GM18867 (cell line): ENCODE data around the gene XPO4.
"Not testable (repeated sequence)": the region's sequence is repeated elsewhere in the genome, so short reads cannot be mapped to it uniquely, and the experiment has no call there.

ENCODE experiments used
- ATAC-seq: cut with Tn5 transposase; IDR thresholded peaks from one replicate; pipeline ENCODE4 v1.9.1; 2021; ENCODE audit warnings: mild to moderate bottlenecking, moderate library complexity; ENCODE audit not compliant: unreplicated experiment

The XPO4 gene

DNA sequence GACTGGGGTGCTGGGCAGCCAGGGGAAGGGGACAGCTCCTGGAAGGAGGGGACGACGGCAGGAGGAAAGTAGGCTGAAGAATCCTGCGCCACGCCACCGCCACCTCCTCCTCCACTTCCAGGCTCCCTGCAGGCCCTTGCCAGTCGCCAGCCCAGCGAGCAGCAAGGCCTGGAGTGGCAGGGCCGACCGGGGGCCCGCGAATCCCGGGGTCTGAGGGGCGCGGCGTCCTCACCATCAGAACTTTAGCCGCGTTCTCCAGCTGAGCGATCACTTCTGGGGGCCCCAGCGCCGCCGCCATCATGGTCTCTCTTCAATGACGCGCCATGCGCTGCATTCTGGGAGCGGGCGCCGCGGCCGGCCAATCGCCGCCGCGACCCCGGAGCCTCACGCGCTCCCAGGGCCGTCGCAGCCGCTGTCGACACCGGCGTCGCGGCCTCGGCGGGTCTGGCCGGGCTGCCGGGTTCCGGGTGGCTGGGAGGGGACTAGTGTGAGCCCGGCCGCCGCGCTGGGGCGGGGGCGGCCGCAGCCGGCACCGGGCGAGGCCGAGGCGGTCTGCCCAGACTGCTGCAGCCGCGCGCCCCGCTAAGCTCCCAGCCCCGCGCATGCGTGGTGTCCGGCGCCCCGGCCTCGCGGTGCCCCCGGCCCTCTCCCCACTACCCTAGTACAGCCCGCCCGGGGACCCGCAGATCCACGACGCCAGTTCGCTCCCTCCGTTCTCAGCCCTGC, at the start of gene XPO4:
Gene XPO4 (minus strand): TSS at position 309 of the 726 bp plus-strand sequence. CDS start 8 bp downstream, at position 301.
- peak; percentile 94 for ATAC-seq

DNA sequence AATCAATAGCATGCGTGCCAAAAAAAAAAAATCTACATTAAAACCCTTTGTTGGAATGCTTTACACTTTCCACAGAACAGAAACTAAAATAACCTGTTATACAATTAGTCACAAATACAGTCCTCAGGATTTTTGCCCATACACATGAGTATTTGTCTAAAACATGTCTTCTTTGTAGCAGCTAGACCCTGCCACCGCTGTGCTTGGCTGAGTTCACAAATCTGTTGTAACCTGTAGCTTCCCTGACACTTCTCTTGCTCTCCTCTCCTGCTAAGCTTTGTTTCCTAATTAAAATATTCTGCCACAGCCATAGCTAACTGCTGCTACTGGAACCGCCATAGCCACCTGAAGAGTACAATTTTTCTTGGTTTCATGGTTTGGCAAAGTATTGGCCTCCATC, 45.5 kb upstream of the XPO4 start:
- not testable (repeated sequence) for ATAC-seq

DNA sequence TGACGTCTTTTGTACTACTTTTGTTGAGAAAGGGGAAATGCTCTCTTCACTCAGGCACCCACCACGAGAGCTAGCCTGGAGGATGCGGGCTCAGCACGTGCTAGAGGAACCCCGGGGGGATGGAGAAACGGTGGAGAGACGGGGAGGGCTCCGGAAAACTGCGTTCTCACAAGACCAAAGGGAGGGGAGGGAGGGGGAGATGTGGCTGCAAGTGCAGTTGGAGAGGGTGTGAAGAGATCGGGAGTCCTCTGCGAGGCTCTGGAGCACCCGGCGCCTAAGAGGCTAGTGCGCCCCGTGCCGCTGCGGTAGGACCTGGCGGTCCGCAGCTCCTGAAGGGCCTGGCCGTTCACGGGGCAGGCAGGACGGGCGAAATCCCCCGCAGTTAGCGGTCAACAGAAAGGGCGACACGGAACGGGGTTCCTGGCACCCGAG, 43.4 kb upstream of the XPO4 start:
- no peak for ATAC-seq

DNA sequence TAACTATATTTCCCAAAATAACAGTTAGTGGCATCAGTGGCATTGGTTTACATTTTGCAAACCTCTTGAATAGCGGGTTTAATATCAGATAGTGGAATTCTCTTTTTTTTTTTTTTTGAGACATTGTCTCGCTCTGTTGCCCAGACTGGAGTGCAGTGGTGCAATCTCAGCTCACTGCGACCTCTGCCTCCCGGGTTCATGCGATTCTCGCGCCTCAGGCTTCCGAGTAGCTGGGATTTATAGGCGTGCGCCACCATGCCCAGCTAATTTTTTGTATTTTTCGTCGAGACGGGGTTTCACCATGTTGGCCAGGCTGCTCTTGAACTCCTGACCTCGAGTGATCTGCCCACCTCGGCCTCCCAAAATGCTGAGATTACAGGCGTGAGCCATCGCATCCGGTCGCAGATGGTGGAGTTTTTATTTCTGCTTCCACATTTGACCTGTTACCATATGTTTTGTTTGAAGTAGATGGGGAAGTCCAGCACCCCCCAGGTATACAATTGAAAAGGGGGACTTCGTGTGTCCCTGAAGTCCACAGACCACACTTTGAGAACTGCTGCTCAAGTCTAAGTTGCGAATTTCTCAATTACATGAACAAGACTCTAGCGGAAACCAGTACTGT, 40.5 kb upstream of the XPO4 start:
- ATAC-seq, result no peak

DNA sequence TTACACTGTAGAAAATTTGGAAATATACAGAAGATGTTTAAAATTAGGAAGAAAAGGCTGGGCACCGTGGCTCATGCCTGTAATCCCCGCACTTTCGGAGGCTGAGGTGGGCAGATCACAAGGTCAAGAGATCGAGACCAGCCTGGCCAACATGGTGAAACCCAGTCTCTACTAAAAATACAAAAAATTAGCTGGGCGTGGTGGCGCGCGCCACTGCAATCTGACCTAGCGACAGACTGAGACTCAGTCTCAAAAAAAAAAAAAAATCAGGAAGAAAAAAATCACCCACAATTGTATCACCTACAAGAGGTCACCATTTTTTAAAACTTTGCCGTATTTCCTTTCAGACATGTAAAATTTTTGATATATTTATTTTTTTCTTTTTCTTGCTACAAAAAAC, 38.0 kb upstream of the XPO4 start:
- ATAC-seq, result not testable (repeated sequence)

DNA sequence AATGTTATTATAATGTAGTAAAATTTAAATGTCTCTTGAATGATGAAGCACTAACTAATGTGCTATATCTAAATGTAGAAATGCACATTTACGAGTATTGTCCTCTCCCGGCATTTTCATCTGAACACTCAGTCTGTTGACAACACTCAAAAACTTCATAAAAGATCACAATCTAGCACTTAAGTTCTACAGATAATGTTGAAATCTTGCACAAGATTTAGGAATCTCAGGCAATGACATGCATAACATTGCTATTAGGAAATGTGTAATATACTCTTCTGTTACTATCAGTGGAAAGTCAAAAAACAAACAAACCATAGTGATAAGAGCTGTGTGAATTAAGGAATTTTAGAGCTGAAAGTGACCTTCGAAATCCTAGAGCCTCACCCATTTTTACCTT, 37.5 kb upstream of the XPO4 start:
- ATAC-seq, result no peak

DNA sequence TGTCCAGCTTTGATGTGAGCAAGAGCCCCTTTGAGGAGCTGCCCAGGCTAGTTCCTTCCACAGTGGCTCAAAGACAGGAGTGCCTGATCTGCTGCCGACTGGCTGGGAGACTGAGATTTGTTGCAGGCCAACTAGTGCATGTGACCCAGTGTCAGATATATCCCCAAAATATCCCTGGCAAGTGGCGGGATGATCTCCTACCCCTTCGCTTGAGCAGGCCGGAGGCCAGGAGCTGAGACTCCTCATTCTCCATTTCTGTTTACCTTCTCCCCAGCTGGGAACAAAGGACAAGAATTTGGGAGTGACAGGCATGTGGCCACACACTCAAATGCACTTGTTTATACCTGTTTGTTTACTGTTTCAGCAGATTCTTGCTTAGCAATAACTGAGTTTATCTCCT, 37.1 kb upstream of the XPO4 start:
- ATAC-seq, result no peak

DNA sequence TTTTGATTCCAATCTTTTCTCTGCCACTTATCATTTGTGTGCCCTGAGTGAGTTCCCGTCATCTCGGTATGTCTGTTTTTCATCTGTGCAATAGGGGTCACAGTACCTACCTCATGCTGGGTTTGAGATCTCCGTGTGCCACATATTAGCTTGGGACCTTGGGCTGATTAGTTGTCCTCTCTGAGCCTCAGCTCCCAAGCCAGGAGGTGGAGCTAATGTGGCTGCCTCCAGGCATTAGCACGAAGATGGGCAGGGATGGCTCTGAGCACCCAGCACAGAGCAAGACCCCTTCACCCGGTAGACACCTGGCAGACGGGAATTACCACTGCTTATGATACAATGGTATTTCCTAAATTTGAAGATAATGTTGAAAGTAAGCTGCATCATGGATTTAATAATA, 35.8 kb upstream of the XPO4 start:
- no peak for ATAC-seq

DNA sequence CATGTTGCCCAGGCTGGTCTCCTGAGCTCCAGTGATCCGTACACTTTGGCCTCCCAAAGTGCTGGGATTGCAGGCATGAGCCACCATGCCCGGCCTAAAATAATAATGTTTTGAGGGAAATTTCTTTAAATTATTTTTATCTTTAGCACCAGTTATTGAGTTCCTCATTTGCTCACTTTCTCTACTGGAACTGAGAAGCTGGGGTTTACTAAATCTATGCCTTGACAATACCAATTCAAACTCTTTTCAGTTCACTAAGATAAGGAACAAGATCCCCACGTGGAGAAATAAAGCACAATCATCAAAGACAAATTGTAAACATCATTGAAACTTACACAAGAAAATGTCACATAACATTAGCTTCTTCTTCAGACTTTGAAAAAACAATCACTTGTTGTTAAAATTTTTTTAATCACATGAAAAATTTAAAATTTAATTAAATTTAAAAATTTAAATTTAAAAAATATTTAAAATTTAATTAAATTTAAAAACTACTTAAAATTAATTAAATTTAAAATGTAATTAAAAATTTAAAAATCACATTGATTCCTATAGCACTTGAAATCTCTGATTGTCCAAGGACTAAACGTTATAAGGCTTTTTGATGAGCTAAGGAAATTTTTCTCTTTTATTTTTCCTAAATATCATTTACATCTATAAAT, 25.2 kb upstream of the XPO4 start:
- no peak for ATAC-seq

DNA sequence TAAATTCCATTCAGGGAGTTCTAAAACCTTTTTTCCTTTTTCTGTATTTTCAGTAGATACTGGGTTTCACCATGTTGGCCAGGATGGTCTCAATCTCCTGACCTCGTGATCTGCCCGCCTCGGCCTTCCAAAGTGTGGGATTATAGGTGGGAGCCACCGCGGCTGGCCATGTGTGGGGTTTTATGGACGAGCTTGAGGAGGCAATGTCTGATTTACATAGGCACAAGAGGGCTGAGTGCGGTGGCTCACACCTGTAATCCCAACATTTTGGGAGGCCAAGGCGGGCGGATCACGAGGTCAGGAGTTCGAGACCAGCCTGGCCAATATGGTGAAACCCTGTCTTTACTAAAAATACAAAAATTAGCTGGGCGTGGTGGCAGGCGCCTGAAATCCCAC, 22.8 kb upstream of the XPO4 start:
- ATAC-seq, result not testable (repeated sequence)

DNA sequence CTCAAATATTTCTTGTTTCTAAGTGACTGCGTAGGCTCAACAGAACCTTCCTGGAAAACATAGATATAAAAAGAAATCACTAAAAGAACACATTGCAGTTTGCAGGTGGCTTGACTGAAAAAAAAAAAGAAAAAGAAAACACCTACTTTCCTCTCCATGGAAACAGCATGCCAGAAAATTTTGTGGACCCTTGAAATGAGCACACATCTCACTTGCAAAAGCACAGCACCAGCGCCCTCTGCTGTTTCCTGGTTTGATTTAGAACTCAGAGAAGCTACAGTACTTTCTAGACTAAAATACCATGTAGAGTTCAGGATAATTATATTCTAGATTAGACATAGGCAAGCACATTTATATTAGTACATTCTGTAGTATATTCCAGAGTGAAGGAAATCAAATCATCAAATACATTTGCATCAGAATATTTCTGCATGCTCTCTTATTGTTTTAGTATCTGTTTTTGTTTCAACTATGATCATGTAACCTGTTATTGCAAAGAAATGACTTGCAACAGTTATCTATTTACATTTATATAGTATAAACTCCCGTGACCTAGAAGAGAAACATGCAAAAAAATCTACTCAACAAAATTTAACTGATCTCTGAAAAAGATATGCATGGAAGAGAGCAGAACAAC, 22.3 kb upstream of the XPO4 start:
- ATAC-seq, result no peak

DNA sequence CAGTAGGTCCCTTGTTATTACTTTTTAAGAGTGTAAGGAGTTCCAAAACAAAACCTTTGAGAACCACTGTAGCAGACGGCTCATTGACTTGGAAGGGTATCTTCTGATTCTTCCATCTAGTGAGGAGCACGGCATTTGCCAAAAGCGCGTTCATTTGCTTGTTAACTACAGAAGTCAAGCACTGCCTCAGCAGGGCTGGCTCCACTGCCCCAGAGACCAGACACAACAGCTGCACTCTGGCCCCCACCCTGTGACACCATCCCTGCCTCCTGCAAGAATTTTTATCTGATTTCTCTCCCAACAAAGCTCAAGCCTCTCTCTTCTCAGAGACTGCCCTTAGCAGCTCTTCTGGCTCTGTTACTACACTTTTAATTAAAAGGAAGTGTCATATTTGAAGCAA, 20.7 kb upstream of the XPO4 start:
- ATAC-seq, result no peak

DNA sequence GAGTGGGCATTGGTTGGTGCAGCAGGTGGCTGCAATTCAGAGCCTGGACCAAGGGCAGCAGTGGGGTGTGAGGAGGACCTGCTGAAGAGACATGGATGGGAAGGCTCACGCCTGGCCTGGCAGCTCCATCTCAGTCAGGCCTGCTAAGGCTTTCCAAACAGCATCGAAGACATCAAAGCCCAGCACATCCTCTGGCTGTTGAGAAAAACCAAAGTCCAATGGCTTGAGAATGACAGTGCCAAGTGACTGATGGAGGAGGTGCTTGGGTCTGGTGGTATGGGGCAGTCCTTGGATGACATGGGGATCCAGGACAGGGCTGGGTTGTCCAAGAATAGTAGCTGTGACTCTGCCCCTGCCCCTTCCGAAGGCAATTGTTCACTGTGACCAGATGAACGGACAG, 19.0 kb upstream of the XPO4 start:
- ATAC-seq, result no peak

DNA sequence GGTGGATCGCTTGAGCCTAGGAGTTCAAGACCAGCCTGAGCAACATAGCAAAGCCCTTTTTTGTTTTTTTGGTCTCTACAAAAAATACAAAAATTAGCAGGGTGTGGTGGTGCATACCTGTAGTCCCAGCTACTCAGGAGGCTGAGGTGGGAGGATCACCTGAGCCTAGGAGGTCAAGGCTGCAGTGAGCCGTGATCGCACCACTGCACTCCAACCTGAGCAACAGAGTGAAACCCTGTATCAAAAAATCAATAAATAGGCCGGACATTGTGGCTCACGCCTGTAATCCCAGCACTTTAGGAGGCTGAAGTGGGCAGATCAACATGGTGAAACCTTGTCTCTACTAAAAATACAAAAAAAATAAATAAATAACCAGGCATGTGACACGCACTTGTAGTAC, 13.1 kb upstream of the XPO4 start:
- not testable (repeated sequence) for ATAC-seq

DNA sequence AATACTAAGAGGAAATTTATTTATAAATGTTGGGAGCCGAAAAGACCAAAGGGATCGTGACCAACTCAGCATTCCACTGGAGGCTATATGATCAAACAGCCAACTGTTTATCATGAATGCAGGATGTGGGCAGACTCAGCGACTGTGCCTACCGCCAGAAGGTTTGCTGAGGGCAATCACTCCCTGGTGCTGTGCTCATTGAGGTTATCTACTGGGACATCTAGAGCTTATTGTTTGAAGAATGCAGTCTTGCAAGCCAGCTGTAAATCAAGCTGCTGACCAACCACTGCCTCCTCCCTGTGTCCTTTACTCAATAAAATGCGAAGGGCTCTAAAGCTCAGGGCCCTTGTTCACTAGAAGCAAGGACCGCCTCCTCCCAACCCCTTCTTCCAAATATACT, 8.5 kb upstream of the XPO4 start:
- ATAC-seq, result no peak

DNA sequence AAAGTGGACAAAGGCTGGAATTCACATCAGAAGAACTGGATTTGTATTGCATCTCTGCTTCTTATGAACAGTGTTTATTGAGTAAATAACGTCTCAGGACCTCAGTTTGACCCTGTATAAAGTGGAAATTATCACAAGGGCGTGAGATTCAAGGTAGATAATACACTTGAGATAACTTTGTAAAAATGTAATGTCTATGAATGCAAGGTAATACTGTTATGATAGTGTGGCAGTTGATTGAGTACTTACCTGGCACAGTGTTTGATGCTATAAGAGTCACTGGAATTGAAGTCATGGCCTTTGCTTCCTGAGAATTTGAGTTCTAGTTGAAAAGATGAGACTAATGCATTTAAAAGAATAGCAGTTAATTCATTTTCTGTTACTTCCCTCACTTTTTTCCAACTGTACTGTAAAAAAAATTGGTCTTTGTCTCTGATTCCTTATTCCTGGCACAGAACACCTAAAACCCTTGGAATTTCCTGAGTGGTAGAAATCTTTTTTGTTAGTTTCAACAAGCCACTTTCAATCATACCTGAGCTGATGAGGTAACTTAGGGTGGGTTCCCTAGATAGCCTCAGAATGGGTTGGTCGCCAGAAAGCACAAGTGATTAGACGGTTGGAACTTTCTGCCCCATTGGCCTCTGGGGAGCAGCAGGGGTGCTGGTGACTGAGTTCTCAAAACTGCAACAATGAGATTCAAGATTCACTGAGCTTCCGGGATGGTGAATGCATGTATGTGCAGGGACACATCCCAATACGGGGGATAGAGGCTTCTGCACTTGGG, 6.4 kb upstream of the XPO4 start:
- no peak for ATAC-seq

DNA sequence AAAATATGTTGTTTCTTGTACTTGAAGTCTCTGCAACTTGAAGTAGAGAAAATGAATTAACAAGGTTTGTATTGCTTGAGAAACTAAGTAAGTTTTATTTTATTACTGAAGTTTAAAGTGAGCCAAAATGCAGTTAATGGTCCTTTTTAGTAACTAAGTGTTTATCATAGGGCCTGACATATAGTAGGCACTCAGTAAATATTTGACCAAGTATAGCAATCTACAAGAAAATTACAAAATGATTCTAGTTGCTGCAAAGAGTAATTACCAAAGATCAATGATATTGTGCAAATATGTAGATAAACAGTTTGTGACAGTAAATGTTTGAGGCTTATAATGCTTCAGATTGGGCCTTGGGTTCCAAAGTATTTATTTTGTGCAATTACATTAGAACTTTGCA, 2.4 kb upstream of the XPO4 start:
- ATAC-seq, result no peak

DNA sequence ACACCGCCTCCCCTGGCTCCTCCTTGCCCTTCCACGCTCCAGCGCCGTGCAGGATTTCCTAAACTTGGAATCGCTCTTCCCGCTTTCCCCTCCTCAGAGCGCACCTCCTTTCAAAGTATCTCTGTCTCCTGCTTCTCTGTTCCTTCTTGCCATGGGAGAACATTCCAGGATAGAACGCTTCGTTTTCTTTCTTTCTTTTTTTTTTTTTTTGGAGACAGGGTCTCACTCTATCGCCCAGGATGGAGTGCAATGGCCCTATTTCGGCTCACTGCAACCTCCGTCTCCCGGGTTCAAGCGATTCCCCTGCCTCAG, 574 bp upstream of the XPO4 start:
- ATAC-seq, result no peak

DNA sequence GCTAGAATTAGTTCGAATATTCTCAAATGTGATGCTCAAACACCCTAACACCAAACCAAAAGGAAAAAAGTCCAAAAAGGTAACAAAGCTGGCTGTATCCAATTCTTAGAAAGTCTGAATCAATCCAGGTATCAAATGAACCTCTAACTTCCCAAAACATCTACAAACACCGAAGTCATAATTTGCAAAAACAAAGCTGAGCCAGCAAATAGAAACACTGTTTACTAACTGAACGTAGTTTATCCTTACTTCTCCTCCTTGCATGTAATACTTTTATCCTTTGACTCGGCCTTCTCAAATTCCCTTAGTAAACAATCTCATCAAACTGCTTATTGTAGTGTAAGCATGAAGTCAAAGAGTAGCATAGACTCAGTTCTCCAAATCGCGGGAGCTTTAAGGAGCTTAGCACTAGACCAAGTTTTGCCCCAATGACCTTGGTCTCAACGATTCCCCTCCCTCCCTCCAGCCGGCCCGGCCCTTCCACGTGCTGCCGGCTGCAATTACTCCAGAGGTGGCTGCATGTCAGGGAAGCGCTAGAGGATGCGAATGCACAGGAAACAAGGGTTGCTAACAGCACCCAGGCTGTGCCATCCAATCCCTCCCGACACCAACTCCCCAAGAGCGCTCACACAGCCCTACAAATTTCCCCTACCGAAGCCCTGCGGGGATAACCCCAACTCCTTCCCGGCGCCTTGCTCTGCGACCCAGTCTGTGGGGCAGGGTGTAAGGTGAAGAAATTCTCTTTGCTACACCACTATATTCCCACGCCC, 693 bp downstream of the XPO4 start:
- peak; percentile 26 for ATAC-seq

DNA sequence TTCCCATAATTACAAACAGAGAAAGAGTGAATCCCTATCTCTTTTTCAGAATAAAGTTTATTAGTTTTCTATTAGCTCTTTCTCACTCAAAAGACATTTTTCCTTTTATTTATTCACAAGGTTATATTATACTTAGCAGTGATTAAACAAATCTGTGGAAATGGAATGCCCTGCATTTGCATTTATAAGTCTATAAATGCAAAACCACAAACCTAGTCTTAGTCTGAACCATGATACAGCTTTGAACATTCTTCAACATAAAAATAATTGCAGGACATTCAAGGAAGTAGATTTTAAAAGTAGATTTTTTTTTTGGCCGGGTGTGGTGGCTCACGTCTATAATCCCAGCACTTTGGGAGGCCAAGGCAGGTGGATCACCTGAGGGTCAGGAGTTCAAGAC, 8.3 kb downstream of the XPO4 start:
- ATAC-seq, result no peak
